ENCODE data around the gene MAML3.

Gene MAML3

DNA sequence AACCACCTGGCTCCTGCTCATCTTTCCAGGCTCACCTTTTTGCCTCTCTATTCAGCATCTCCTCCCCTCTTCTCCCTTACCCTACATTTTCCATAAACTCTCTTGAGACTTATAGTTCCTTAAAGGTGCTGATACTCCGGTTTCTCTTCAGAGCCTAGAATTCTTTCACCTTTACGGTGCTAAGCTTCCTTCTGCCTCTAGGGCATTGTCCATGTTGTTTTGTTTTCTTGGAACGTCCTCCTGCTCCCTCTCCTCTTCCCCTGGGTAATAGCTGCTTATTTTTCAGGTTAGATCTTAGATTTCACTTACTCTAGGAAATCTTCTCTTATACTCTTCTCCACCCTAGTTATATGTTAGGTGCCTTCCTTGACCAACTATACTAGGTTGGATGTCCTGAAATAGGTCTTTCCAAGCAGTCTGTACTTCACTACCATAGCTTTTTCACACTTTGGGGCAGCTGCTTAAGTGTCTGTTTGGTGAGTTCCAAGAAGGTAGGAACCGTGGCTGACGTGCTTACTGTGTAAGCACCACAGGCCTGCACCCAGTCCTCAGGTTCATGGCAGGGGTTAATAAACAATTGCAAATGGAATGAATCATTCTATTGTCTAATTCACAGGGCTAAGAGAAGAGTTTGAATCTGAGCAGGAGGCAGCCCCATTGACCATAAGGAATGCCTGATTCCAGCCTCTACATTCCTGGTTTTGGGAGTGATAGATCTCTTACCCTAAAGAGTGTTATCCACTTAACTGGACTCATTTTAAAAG, 260.8 kb downstream of the MAML3 start:
- H3K4me3 ChIP-seq (ENCODE audit: low read depth, low read length): no peak overlapping the region
- TF ChIP-seq CTCF (conservative IDR thresholded peaks at IDR 0.05; ENCODE audit: low read depth, low read length): no peak
- DNase-seq (ENCODE audit: low read depth): no peak

DNA sequence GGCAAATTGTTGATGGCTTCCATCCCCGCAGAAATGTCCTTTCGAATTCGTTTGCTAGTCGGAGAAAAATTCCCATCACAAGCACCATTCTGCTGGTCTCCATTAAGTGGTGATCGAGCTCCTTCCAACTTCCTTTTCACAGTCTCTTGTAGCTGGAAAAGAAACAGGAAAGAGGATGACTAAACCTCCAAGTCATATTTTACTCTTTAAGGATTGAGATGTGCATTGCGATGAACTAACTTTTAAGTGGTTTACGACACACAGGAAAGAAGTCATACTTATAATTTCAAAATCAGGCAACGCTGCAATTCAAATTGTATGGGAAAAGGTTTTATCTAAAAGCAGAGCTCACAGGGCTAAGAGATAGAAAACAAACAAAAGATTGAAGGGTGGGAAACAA, 263.2 kb downstream of the MAML3 start:
- no peak for TF ChIP-seq CTCF (conservative IDR thresholded peaks at IDR 0.05; ENCODE audit: low read depth, low read length)
- DNase-seq (ENCODE audit: low read depth): peak; percentile 62
- H3K4me3 ChIP-seq (ENCODE audit: low read depth, low read length): no peak overlapping the region

- H3K4me3 ChIP-seq (ENCODE audit: low read depth, low read length): no peak overlapping the region
- TF ChIP-seq CTCF (conservative IDR thresholded peaks at IDR 0.05; ENCODE audit: low read depth, low read length): no peak
- DNase-seq (ENCODE audit: low read depth): no peak
These were observed 264.1 kb downstream of the MAML3 start for GRCh38 chr4:139889901-139890300.

DNA sequence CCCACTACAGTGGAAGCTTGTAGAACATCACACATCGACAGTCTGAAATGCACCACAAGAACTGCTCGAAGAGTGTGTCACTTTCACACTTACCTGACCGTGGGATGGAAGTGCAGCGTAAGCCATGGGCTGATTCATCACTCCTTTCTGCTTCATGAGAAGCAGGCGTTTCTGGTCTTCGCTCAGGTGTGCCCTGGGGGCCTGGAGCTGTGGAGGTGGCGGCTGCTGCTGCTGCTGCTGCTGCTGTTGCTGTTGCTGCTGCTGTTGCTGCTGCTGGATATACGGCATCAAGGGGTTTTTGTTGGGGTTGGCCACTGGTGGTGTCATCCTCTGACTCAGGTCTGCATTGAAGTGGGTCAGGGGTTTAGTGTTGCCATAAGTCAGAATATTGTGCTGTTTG, 264.7 kb downstream of the MAML3 start:
- H3K4me3 ChIP-seq (ENCODE audit: low read depth, low read length): no peak overlapping the region
- TF ChIP-seq CTCF (conservative IDR thresholded peaks at IDR 0.05; ENCODE audit: low read depth, low read length): no peak
- DNase-seq (ENCODE audit: low read depth): no peak

DNA sequence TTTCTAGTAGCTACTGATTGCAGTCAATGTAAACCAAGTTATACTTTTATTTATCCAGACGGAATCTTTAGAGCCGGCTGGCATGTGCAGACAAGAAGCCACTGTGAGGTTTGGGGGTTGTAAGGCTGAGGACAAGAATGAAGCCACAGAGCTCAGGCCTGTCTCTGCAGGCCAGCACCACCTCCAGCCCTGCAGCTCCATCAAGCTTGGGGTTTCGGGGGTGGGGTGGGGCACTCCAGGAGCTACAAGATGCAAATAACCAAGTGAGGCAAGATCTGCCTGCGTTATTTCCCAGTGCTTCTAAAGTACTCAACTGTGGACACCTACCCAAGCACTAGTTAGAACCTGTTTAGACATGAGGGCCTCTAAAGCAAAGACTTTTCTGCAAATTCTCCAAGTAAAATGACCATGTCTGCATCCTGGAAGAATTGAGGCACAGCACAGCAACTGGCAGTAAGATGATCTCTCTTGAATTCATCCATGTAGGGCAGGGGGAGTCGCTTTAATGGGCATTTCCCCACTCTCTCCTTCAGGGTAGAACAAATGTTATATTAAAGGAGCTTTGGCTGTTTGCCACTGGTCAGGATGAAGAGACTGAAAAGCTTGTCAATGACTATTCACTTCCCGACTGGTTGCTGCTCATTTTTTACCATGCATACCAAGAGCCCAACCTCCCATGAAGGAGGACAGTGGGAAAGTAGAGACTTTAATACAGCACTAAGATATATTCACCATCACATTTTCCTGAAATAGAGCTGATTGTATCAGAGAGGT, 265.8 kb downstream of the MAML3 start:
- no peak overlapping the region for H3K4me3 ChIP-seq (ENCODE audit: low read depth, low read length)
- no peak for TF ChIP-seq CTCF (conservative IDR thresholded peaks at IDR 0.05; ENCODE audit: low read depth, low read length)
- no peak for DNase-seq (ENCODE audit: low read depth)

GRCh38 chr4:139887376-139887802, 266.6 kb downstream of the MAML3 start:
- peak; percentile 37 for DNase-seq (ENCODE audit: low read depth)
- no peak for TF ChIP-seq CTCF (conservative IDR thresholded peaks at IDR 0.05; ENCODE audit: low read depth, low read length)
- H3K4me3 ChIP-seq (ENCODE audit: low read depth, low read length): no peak overlapping the region
